UCSD-AML1 (cell line): ENCODE results near the gene AOC1.

Experiments
- DNase-seq: peaks from one replicate; lab custom pipeline; 2025; ENCODE audit not compliant: unreplicated experiment; lab: John Stamatoyannopoulos, UW

AOC1 gene

GRCh38 chr7:150835019-150835418 lies 17.3 kb upstream of the AOC1 start:
- no peak for DNase-seq

- DNase-seq: no peak
Measured at GRCh38 chr7:150835702-150836280, 16.5 kb upstream of the AOC1 start.

GRCh38 chr7:150838965-150839650 lies 13.2 kb upstream of the AOC1 start:
- DNase-seq: no peak

- no peak for DNase-seq
Measured at GRCh38 chr7:150842018-150842417, 10.3 kb upstream of the AOC1 start.

- DNase-seq: no peak
Measured at GRCh38 chr7:150842716-150843115, 9.6 kb upstream of the AOC1 start.

GRCh38 chr7:150845421-150845861 lies 6.9 kb upstream of the AOC1 start:
- no peak for DNase-seq

GRCh38 chr7:150846291-150847115 lies 5.8 kb upstream of the AOC1 start:
- DNase-seq: no peak

- DNase-seq: no peak
Measured at GRCh38 chr7:150847536-150847935, 4.8 kb upstream of the AOC1 start.

GRCh38 chr7:150848111-150848510 lies 4.2 kb upstream of the AOC1 start:
- no peak for DNase-seq

GRCh38 chr7:150848561-150849115 lies 3.7 kb upstream of the AOC1 start:
- DNase-seq: no peak

GRCh38 chr7:150849204-150849775 lies 3.0 kb upstream of the AOC1 start:
- DNase-seq: no peak

GRCh38 chr7:150850273-150850672 lies 2.0 kb upstream of the AOC1 start:
- DNase-seq: no peak

GRCh38 chr7:150851492-150852370 lies 586 bp upstream of the AOC1 start:
- DNase-seq: no peak

GRCh38 chr7:150854066-150855000 lies 2.0 kb downstream of the AOC1 start:
- DNase-seq: no peak

GRCh38 chr7:150855046-150855445 lies 2.7 kb downstream of the AOC1 start:
- DNase-seq: no peak

- no peak for DNase-seq
Measured at GRCh38 chr7:150855476-150856302, 3.4 kb downstream of the AOC1 start.

- DNase-seq: no peak
Measured at GRCh38 chr7:150856303-150857275, 4.3 kb downstream of the AOC1 start.
